A673 (cell line): ENCODE data around the gene GRAMD1C.

Experiments used
- CTCF ChIP-seq: fragments of 300-800, 200-600 bp; sonication (generic); conservative IDR thresholded peaks from 2 replicates; pipeline ENCODE4 v1.5.1; 2017; ENCODE audit warnings: low read depth, mild to moderate bottlenecking, antibody characterized with exemption, low read length, moderate library complexity, mixed read lengths
- EZH2 ChIP-seq: fragments of 200-600 bp; sonication (generic); IDR thresholded peaks from 2 replicates; pipeline ENCODE4 v1.6.1; 2017; ENCODE audit warnings: borderline replicate concordance, low read depth, mild to moderate bottlenecking, mixed read lengths, antibody characterized with exemption, low read length; ENCODE audit not compliant: poor library complexity, severe bottlenecking

DNA sequence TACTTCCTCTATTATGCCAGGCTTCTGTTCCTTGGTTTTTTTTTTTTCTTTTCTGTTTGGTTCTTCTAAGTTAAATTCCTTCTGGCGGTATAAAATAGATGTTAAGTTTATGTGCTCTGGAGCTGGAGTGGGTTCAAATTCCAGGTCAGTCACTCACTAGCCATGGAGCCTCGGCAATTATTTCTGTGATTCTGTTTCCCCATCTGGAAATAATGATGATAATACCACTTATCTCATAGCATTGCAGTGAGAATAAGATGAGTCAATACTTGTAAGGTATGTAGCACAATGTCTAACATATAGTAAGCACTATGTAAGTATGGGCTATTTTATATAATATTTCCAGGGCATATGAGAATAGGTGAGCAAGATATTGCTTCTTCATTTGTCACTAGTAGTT lies 76.1 kb downstream of the GRAMD1C start:
- TF ChIP-seq CTCF (no peak), EZH2 (no peak)
